Measurements from ENCODE around the gene CCDC28A.

CCDC28A gene

GRCh38 chr6:138833816-138834539 is 60.4 kb downstream of the CCDC28A start:
- DNase-seq (ENCODE audit: low read depth in 2 of 2) = no peak

GRCh38 chr6:138837246-138837645 is 63.7 kb downstream of the CCDC28A start:
- DNase-seq (ENCODE audit: low read depth in 2 of 2) = no peak
